Esophagus muscularis mucosa (tissue), 4 donors: ENCODE measurements around the gene NOS1. TPM values are rescaled to one million over a fixed set of nuclear protein-coding genes. Genes with fewer than 3 reads are reported as not detected.
"Not testable (repeated sequence)": the region's sequence is repeated elsewhere in the genome, so short reads cannot be mapped to it uniquely, and the experiment has no call there.

ENCODE experiments used
- DNase-seq: peaks from one replicate; pipeline ENCODE4 v3.0.0-alpha.2; 2017; ENCODE audit errors: extremely low spot score
- H3K27ac ChIP-seq, 4 donors: fragments of 200-600 bp; sonication (generic); replicated peaks in 1 of 4; 1 replicate in 3 of 4; 2 replicates in 1 of 4; pipeline ENCODE4 v1.5.1; 2016 to 2019; ENCODE audit warnings: mild to moderate bottlenecking in 1 of 4
- H3K27me3 ChIP-seq, 4 donors: fragments of 200-600 bp; sonication (generic); one replicate each; pipeline versions ENCODE4 v1.5.1 to v1.6.0; 2016 to 2019
- H3K36me3 ChIP-seq, 4 donors: fragments of 200-600 bp; sonication (generic); one replicate each; pipeline ENCODE4 v1.5.1; 2016 to 2019
- H3K4me1 ChIP-seq, 4 donors: fragments of 200-600 bp; sonication (generic); one replicate each; pipeline ENCODE4 v1.5.1; 2016 to 2019
- H3K4me3 ChIP-seq, 4 donors: fragments of 200-600 bp; sonication (generic); 1 replicate in 2 of 4; 2 replicates in 2 of 4; pipeline ENCODE4 v1.5.1; 2016 to 2019; ENCODE audit warnings: mild to moderate bottlenecking in 4 of 4, moderate library complexity in 1 of 4
- H3K9me3 ChIP-seq, 4 donors: fragments of 200-600 bp; sonication (generic); 1 replicate in 3 of 4; 2 replicates in 1 of 4; pipeline ENCODE4 v1.5.1; 2016 to 2019
- CTCF ChIP-seq, 3 experiments: fragments of 200-600 bp in 2 of 3; fragments of 450-650 bp in 1 of 3; sonication (generic) in 2 of 3; IDR thresholded peaks; one replicate each; pipeline ENCODE4 v1.5.1; 2017 to 2019; ENCODE audit warnings: antibody characterized with exemption in 3 of 3, mild to moderate bottlenecking in 2 of 3, moderate library complexity in 1 of 3
- EP300 ChIP-seq: sonication (generic); formaldehyde crosslinking; IDR thresholded peaks from one replicate; pipeline ENCODE4 v1.6.1; 2017; ENCODE audit warnings: antibody characterized with exemption
- POLR2A ChIP-seq: fragments of 450-650 bp; IDR thresholded peaks from one replicate; pipeline ENCODE4 v1.6.1; 2017; ENCODE audit warnings: antibody characterized with exemption, moderate library complexity, mild to moderate bottlenecking, low read depth
- POLR2AphosphoS5 ChIP-seq, 2 donors: sonication (generic); formaldehyde crosslinking; IDR thresholded peaks; one replicate each; pipeline ENCODE4 v1.6.1; 2017; ENCODE audit warnings: antibody characterized with exemption in 2 of 2
- WGBS: methylation state at CpG from one replicate; pipeline ENCODE4 v1.1.5; 2018; 5-methylcytosine and 5-hydroxymethylcytosine counted together
- intact Hi-C: fragments of 100-400 bp; cut with DNase I; formaldehyde crosslinking; loops from one replicate; pipeline ENCODE4 v1.15.1; 2023
- total RNA-seq, 4 donors: library from RNA; depleted of rRNA; stranded (reverse); fragments of >200 nt; gene quantifications; one replicate each; pipeline versions ENCODE4 v1.1.0 to v1.2.1, GENCODE V29; 2016

The NOS1 gene
- total RNA-seq, 4 donors from 2014 or later: 1.7 to 4.0 (median 3.1) TPM

- no peak for TF ChIP-seq EP300
- TF ChIP-seq POLR2A: no peak
- TF ChIP-seq POLR2AphosphoS5 (IDR thresholded peaks at IDR 0.05): no peak
- no peak for TF ChIP-seq CTCF (IDR thresholded peaks at IDR 0.05)
- intact Hi-C loops: no loop called here
- WGBS: 67% methylated on average over 4 of the region's 4 CpGs
These were observed 42.9 kb upstream of the NOS1 start for GRCh38 chr12:117404203-117404853.

GRCh38 chr12:117403586-117404139, 42.2 kb upstream of the NOS1 start:
- no peak for TF ChIP-seq EP300
- TF ChIP-seq CTCF (IDR thresholded peaks at IDR 0.05): no peak
- TF ChIP-seq POLR2AphosphoS5 (IDR thresholded peaks at IDR 0.05): no peak
- TF ChIP-seq POLR2A: no peak
- peaks cover 0 to 33% (median 0%) of the 10 kb centered on the region in 4 donors for H3K27me3 ChIP-seq
- H3K9me3 ChIP-seq: peaks cover 0 to 8% (median 2%) of the 10 kb centered on the region in 4 donors
- H3K4me1 ChIP-seq: peaks cover 3 to 11% (median 9%) of the 10 kb centered on the region in 4 donors
- DNase-seq: no peak
- no peak overlapping the region for H3K4me3 ChIP-seq
- no peaks in the 10 kb centered on the region for H3K36me3 ChIP-seq
- no peak overlapping the region for H3K27ac ChIP-seq
- intact Hi-C loops: no loop called here
- WGBS: 83% methylated on average over 3 of the region's 3 CpGs

More at GRCh38 chr12:117404203-117404853, 42.9 kb upstream of the NOS1 start:
- Histone ChIP-seq H3K4me3 (no peak overlapping the region), H3K27ac (no peak overlapping the region), H3K27me3 (peaks cover 0 to 33% (median 0%) of the 10 kb centered on the region in 4 donors), H3K36me3 (no peaks in the 10 kb centered on the region), H3K9me3 (peaks cover 0 to 6% (median 2%) of the 10 kb centered on the region in 4 donors), H3K4me1 (peaks cover 3 to 12% (median 9%) of the 10 kb centered on the region in 4 donors)
- no peak for DNase-seq

GRCh38 chr12:117402363-117402762, 40.9 kb upstream of the NOS1 start:
- Histone ChIP-seq H3K36me3 (no peaks in the 10 kb centered on the region), H3K27me3 (peaks cover 0 to 33% (median 0%) of the 10 kb centered on the region in 4 donors), H3K27ac (no peak overlapping the region), H3K4me1 (no peaks in the 10 kb centered on the region), H3K9me3 (peaks cover 0 to 9% (median 4%) of the 10 kb centered on the region in 4 donors), H3K4me3 (no peak overlapping the region)
- DNase-seq: no peak
- TF ChIP-seq EP300: no peak
- WGBS: 62% methylated on average over 4 of the region's 4 CpGs
- intact Hi-C loops: no loop called here

GRCh38 chr12:117400912-117401311, 39.5 kb upstream of the NOS1 start:
- WGBS: 48% methylated on average over 2 of the region's 2 CpGs
- no peak overlapping the region for H3K27ac ChIP-seq
- no peak for TF ChIP-seq CTCF (IDR thresholded peaks at IDR 0.05)
- TF ChIP-seq POLR2AphosphoS5 (IDR thresholded peaks at IDR 0.05): no peak
- no peak for TF ChIP-seq EP300
- TF ChIP-seq POLR2A: no peak
- DNase-seq: no peak
- H3K27me3 ChIP-seq: peaks cover 0 to 37% (median 0%) of the 10 kb centered on the region in 4 donors
- H3K9me3 ChIP-seq: peaks cover 0 to 18% (median 9%) of the 10 kb centered on the region in 4 donors
- H3K4me3 ChIP-seq: no peak overlapping the region
- no peaks in the 10 kb centered on the region for H3K4me1 ChIP-seq
- H3K36me3 ChIP-seq: no peaks in the 10 kb centered on the region
- intact Hi-C loops: no loop called here

GRCh38 chr12:117398482-117398881, 37.1 kb upstream of the NOS1 start:
- DNase-seq, intact Hi-C loops, H3K4me1 ChIP-seq, H3K4me3 ChIP-seq, H3K27ac ChIP-seq, H3K36me3 ChIP-seq: not testable (repeated sequence)
- Histone ChIP-seq H3K27me3 (peaks cover 0 to 21% (median 0%) of the 10 kb centered on the region in 4 donors), H3K9me3 (peaks cover 0 to 13% (median 7%) of the 10 kb centered on the region in 4 donors)
